Measurements from ENCODE around the gene PPP1R3A.

Gene PPP1R3A

GRCh38 chr7:113904521-113904920, 14.3 kb downstream of the PPP1R3A start:
- Mint-ChIP-seq H3K4me3 (no peak overlapping the region), H3K9me3 (no peaks in the 10 kb centered on the region)

GRCh38 chr7:113892818-113893217, 26.0 kb downstream of the PPP1R3A start:
- Mint-ChIP-seq H3K27ac (no peak overlapping the region), H3K9me3 (peaks cover 5% of the 10 kb centered on the region), H3K36me3 (ENCODE audit: low read depth) (no peaks in the 10 kb centered on the region), H3K4me1 (ENCODE audit: low read depth) (no peaks in the 10 kb centered on the region), H3K27me3 (no peaks in the 10 kb centered on the region), H3K4me3 (no peak overlapping the region)

More at GRCh38 chr7:113904521-113904920, 14.3 kb downstream of the PPP1R3A start:
- Mint-ChIP-seq H3K4me1 (ENCODE audit: low read depth) (no peaks in the 10 kb centered on the region), H3K27ac (no peak overlapping the region), H3K36me3 (ENCODE audit: low read depth) (no peaks in the 10 kb centered on the region), H3K27me3 (no peaks in the 10 kb centered on the region)

GRCh38 chr7:113891828-113892227, 27.0 kb downstream of the PPP1R3A start:
- H3K4me3 Mint-ChIP-seq: no peak overlapping the region

GRCh38 chr7:113891031-113891350, 27.8 kb downstream of the PPP1R3A start:
- Mint-ChIP-seq H3K9me3 (peaks cover 8% of the 10 kb centered on the region), H3K4me3 (no peak overlapping the region), H3K27me3 (no peaks in the 10 kb centered on the region), H3K4me1 (ENCODE audit: low read depth) (no peaks in the 10 kb centered on the region), H3K27ac (no peak overlapping the region), H3K36me3 (ENCODE audit: low read depth) (no peaks in the 10 kb centered on the region)

More at GRCh38 chr7:113891828-113892227, 27.0 kb downstream of the PPP1R3A start:
- Mint-ChIP-seq H3K4me1 (ENCODE audit: low read depth) (no peaks in the 10 kb centered on the region), H3K27me3 (no peaks in the 10 kb centered on the region), H3K9me3 (peaks cover 5% of the 10 kb centered on the region), H3K27ac (no peak overlapping the region), H3K36me3 (ENCODE audit: low read depth) (no peaks in the 10 kb centered on the region)

- no peaks in the 10 kb centered on the region for H3K27me3 Mint-ChIP-seq
- peaks cover 8% of the 10 kb centered on the region for H3K9me3 Mint-ChIP-seq
- H3K36me3 Mint-ChIP-seq (ENCODE audit: low read depth): no peaks in the 10 kb centered on the region
- H3K4me3 Mint-ChIP-seq: no peak overlapping the region
- no peak overlapping the region for H3K27ac Mint-ChIP-seq
- no peaks in the 10 kb centered on the region for H3K4me1 Mint-ChIP-seq (ENCODE audit: low read depth)
Observed at GRCh38 chr7:113890331-113891030, 28.3 kb downstream of the PPP1R3A start.

GRCh38 chr7:113883096-113883495, 35.7 kb downstream of the PPP1R3A start:
- Mint-ChIP-seq H3K4me1 (ENCODE audit: low read depth) (no peaks in the 10 kb centered on the region), H3K27me3 (no peaks in the 10 kb centered on the region), H3K36me3 (ENCODE audit: low read depth) (no peaks in the 10 kb centered on the region), H3K9me3 (peaks cover 9% of the 10 kb centered on the region), H3K4me3 (no peak overlapping the region), H3K27ac (no peak overlapping the region)

- no peaks in the 10 kb centered on the region for H3K36me3 Mint-ChIP-seq (ENCODE audit: low read depth)
- H3K9me3 Mint-ChIP-seq: peaks cover 4% of the 10 kb centered on the region
- no peaks in the 10 kb centered on the region for H3K4me1 Mint-ChIP-seq (ENCODE audit: low read depth)
- H3K27me3 Mint-ChIP-seq: no peaks in the 10 kb centered on the region
- no peak overlapping the region for H3K27ac Mint-ChIP-seq
- H3K4me3 Mint-ChIP-seq: no peak overlapping the region
Observed at GRCh38 chr7:113880559-113880958, 38.2 kb downstream of the PPP1R3A start.

GRCh38 chr7:113878394-113878992, 40.3 kb downstream of the PPP1R3A start:
- Mint-ChIP-seq H3K9me3 (peaks cover 4% of the 10 kb centered on the region), H3K27ac (no peak overlapping the region), H3K27me3 (no peaks in the 10 kb centered on the region), H3K4me1 (ENCODE audit: low read depth) (no peaks in the 10 kb centered on the region), H3K36me3 (ENCODE audit: low read depth) (no peaks in the 10 kb centered on the region), H3K4me3 (no peak overlapping the region)

GRCh38 chr7:113875224-113875623, 43.6 kb downstream of the PPP1R3A start:
- Mint-ChIP-seq H3K4me1 (ENCODE audit: low read depth) (no peaks in the 10 kb centered on the region), H3K4me3 (no peak overlapping the region), H3K9me3 (peaks cover 4% of the 10 kb centered on the region), H3K27me3 (no peaks in the 10 kb centered on the region), H3K27ac (no peak overlapping the region), H3K36me3 (ENCODE audit: low read depth) (no peaks in the 10 kb centered on the region)

- Mint-ChIP-seq H3K27ac (no peak overlapping the region), H3K4me3 (no peak overlapping the region), H3K27me3 (no peaks in the 10 kb centered on the region), H3K36me3 (ENCODE audit: low read depth) (no peaks in the 10 kb centered on the region), H3K9me3 (peaks cover 4% of the 10 kb centered on the region), H3K4me1 (ENCODE audit: low read depth) (no peaks in the 10 kb centered on the region)
Observed at GRCh38 chr7:113873554-113874151, 45.2 kb downstream of the PPP1R3A start.

GRCh38 chr7:113872981-113873380, 45.8 kb downstream of the PPP1R3A start:
- Mint-ChIP-seq H3K4me3 (no peak overlapping the region), H3K36me3 (ENCODE audit: low read depth) (no peaks in the 10 kb centered on the region), H3K27me3 (no peaks in the 10 kb centered on the region), H3K9me3 (no peaks in the 10 kb centered on the region), H3K4me1 (ENCODE audit: low read depth) (no peaks in the 10 kb centered on the region), H3K27ac (no peak overlapping the region)

- Mint-ChIP-seq H3K4me3 (no peak overlapping the region), H3K9me3 (peaks cover 3% of the 10 kb centered on the region), H3K36me3 (ENCODE audit: low read depth) (no peaks in the 10 kb centered on the region), H3K27ac (no peak overlapping the region), H3K27me3 (no peaks in the 10 kb centered on the region), H3K4me1 (ENCODE audit: low read depth) (no peaks in the 10 kb centered on the region)
Observed at GRCh38 chr7:113867325-113867724, 51.5 kb downstream of the PPP1R3A start.

- Mint-ChIP-seq H3K27me3 (no peaks in the 10 kb centered on the region), H3K4me3 (no peak overlapping the region), H3K36me3 (ENCODE audit: low read depth) (no peaks in the 10 kb centered on the region), H3K27ac (no peak overlapping the region), H3K9me3 (peaks cover 19% of the 10 kb centered on the region), H3K4me1 (ENCODE audit: low read depth) (no peaks in the 10 kb centered on the region)
Observed at GRCh38 chr7:113856010-113856409, 62.8 kb downstream of the PPP1R3A start.

- Mint-ChIP-seq H3K36me3 (ENCODE audit: low read depth) (no peaks in the 10 kb centered on the region), H3K4me3 (no peak overlapping the region)
Observed at GRCh38 chr7:113840954-113841353, 77.9 kb downstream of the PPP1R3A start.

GRCh38 chr7:113835367-113835766, 83.4 kb downstream of the PPP1R3A start:
- Mint-ChIP-seq H3K27ac (no peak overlapping the region), H3K4me3 (no peak overlapping the region), H3K36me3 (ENCODE audit: low read depth) (no peaks in the 10 kb centered on the region), H3K9me3 (peaks cover 4% of the 10 kb centered on the region), H3K27me3 (no peaks in the 10 kb centered on the region), H3K4me1 (ENCODE audit: low read depth) (no peaks in the 10 kb centered on the region)

More at GRCh38 chr7:113840954-113841353, 77.9 kb downstream of the PPP1R3A start:
- Mint-ChIP-seq H3K4me1 (ENCODE audit: low read depth) (no peaks in the 10 kb centered on the region), H3K9me3 (peaks cover 4% of the 10 kb centered on the region), H3K27me3 (no peaks in the 10 kb centered on the region), H3K27ac (no peak overlapping the region)

Data from stimulated activated naive CD8-positive, alpha-beta T cell treated with anti-CD3 and anti-CD28 coated beads, Interleukin-15, Interleukin-2, amounts not matched to agents 100 ng/mL and 50 ng/mL, for 24 hours (primary cell).